Left renal cortex interstitium (tissue), 4 donors: ENCODE results near the gene CCDC92. TPM values are rescaled to one million over a fixed set of nuclear protein-coding genes. Genes with fewer than 3 reads are reported as not detected.
"Not testable (repeated sequence)": the region's sequence is repeated elsewhere in the genome, so short reads cannot be mapped to it uniquely, and the experiment has no call there.

ENCODE experiments used
- DNase-seq, 4 donors: peaks; one replicate each; pipeline ENCODE4 v3.0.0-alpha.2; 2013; ENCODE audit warnings: low read depth in 4 of 4, low spot score in 2 of 4, missing footprints in 1 of 4
- polyA plus RNA-seq, 4 donors: library from polyadenylated mRNA; unstranded; fragments of 120-200 nt; gene quantifications; one replicate each; pipeline ENCODE4 v1.2.1, GENCODE V29; 2013; ENCODE audit not compliant: insufficient read length in 4 of 4

Gene CCDC92
- polyA plus RNA-seq, 4 donors, result 40.8 to 58.6 (median 48.9) TPM

DNA sequence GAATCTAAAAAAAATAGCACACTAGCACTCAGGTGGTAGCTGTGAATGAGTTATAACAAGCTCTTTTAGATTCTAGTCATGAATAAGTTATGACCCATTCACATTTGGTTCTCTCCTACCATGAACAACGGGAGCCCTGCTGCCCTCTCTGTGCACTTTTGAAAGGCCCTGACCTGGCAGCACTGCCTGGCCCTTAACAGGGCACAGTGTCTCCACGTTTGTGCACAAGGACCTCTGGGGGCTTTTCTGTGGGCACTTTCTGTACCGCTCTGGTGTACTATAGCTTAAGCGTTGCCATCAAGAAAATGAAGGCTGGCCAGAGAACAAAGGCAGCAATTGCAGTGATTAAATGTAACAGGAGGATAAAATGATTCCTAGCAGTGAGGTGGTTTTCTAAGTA lies 21.2 kb downstream of the CCDC92 start:
- DNase-seq, result no peak

DNA sequence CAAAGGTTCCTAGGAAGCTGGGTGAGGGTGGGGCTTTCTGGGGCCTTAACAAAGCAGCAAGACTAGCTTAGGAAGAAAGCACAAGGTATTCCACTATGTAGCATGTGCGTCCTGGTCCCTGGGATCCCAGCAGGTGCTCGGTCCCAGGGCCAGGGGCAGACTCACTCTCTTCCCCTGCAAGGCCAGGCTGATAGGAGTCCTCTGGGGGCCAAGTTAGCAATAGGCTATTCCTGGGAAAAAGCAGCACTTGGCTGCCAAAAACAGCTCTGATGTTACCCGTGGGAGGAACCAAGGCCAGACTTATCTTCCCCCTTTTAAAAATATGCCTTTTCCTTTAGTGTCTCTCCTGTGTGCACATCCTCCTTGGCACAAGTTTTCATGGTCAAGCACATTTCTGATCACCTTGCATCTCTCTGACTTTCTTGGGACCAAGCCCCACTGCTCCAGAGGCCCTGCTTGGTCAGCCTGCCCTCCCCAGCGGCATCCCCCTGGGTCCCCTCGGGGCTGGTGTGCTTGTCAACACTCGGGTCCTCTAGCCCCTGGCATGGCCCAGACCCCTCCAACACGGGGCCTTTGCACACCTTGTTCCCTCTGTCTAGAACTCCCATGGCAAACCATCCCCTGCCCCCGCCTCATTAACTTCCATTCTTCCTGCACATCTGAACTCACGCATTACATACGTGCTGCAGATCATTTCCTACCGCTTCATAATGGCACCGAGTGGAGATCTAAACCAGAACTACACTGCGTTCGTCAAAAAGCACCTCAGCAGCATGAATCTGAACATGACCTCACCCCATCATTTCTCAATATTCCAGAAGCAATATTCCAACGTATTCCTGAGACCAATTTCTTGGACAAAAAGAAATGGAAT lies 21.9 kb downstream of the CCDC92 start:
- DNase-seq, result no peak

GRCh38 chr12:123949770-123950165 lies 22.9 kb downstream of the CCDC92 start:
- DNase-seq, result no peak

DNA sequence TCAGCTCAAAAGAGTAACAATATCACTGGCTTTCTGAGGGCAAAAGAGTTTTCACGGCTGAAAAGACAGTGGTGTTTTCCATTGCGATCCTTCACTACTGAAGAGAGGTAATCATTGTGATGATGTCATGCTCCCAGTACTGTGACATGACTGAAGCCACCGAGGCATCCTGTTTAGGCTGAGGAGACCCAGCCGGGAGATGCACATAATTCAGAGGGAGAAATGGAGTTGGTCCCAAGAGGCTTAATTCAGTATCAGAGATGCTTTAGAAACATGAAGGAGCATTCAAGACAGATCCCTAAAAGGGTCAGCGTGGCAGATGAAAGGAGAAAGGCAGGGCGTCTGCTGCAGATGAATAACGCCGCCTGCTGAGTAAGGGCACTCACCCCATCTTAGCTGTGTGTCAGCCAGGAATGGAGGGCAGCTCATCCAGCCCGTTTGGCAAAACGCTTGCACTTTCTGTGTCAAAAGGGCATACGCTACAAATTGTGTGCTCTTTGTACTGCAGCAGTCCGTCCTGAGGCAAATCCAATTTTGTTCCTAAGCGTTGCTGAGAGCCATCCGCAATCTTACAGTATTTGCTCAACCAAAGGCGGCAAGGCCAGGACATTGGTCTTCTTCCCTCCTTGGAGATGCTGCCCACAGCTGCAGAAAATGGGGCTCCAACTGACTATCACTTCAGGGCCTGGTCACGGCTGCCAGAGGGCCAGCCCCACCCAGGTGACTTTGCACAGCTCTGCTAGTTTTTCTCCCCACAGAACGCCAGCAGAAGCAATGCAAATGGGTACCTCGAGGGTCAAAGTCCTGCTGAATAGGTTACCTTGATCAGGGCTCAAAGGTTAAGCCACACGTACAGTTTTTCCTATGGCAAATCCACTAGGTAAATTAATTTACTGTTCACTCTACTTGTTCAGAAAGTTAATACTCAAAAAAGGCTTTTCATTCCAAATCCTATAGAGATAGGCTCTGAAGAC lies 23.5 kb downstream of the CCDC92 start:
- DNase-seq, result no peak

DNA sequence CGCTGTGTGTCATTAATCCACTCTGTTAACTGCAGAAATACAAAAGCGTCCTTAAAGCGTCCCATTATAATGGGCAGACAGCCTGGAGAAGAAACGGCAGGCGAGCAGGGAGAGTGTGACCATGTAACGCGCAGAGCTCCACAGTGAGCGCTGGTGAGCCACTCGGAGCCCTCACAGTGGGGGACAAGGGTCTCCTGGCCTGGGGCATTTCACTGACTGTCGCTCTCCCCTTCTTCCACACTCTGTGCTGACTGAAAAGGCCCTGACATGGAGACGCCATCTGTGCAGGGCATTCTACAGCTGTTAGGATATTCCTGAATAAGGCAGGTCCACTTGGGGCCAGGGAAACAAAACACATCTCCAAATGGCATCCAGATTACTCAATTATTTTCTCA lies 24.2 kb downstream of the CCDC92 start:
- DNase-seq, result no peak

- not testable (repeated sequence) for DNase-seq
Observed at GRCh38 chr12:123947531-123947930, 25.1 kb downstream of the CCDC92 start.

DNA sequence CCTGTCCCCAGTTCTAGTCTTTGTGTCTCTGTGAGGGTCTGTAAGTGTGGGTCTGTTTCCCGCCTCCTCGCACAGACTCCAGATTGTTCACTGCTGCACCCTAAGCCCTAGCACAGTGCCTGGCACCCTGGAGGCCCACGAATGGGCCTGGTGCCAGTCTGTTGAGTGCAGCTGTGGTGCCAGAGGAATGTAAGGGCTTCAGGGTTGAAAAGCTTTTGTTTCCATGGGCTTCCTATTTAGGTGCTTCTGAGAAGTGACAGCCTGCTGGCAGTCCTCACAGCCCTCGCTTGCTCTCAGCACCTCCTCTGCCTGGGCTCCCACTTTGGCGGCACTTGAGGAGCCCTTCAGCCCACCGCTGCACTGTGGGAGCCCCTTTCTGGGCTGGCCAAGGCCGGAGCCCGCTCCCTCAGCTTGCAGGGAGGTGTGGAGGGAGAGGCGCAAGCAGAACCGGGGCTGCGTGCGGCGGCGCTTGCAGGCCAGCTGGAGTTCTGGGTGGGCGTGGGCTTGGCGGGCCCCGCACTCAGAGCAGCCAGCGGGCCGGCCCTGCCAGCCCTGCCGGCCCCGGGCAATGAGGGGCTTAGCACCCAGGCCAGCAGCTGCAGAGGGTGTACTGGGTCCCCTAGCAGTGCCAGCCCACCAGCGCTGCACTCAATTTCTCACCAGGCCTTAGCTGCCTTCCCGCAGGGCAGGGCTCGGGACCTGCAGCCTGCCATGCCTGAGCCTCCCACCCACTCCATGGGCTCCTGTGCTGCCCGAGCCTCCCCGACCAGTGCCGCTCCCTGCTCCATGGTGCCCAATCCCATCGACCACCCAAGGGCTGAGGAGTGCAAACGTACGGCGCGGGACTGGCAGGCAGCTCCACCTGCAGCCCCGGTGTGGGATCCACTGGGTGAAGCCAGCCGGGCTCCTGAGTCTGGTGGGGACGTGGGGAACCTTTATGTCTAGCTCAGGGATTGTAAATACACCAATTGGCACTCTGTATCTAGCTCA lies 25.8 kb downstream of the CCDC92 start:
- DNase-seq, result not testable (repeated sequence)

DNA sequence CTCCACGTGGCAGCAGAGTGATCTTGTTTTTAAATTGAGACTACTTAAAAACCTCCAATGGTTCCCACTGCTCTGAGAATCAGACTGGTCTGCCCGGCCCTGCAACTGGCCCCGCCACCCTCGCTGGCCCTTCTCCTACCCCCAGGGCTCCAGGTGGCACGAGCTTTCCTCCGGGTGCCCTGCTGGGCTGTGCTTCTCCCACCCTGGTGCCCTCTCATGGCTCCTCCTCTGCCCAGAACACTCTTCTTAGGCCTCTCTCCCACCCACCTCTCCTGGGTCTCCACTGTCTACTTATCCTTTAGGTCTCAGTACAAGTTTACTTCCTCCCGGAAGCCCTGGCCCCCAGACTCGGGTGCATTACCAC lies 26.5 kb downstream of the CCDC92 start:
- DNase-seq, result no peak

DNA sequence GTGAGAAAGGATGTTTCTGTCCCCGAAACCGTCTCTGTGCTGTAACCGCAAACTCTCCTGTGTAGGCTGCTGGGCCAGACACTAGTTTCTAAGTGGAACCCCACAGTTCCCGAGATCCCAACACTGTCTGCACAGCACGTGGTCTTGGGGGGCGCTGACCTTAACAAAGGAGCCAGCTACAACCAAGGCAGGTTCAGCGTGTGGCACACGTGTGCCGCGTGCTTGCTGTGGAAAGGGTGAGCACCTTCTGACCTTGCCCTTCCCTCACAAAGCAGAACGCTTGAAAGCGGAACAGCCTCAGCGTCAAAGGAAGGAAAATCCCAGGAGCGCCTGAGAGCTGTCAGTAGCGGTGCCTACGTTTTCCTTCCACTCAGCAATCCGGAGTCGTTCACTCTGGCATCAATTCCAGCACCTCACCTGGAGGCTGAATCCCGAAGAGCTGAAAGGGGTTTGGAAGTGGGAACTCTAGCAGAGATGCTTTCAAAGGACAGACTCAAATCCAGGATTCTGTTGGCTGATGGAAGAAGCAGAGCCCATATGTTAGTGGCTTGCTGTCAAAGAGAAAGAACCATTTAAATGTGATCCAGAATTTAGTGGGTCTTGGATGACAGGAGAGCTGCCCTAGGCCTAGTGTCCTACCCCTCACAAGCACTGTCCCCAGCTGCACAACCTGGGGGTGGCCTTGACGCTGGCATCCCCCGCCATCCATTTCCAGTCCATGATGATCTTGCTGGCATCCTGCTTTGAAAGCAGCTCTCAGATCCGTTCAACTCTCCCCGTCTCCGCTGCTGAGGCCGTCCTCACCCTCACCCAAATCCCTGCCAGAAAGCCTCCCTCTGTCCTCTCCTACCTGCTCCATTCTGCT lies 27.1 kb downstream of the CCDC92 start:
- no peak for DNase-seq

- DNase-seq, result no peak
Observed at GRCh38 chr12:123944696-123945095, 27.9 kb downstream of the CCDC92 start.

DNA sequence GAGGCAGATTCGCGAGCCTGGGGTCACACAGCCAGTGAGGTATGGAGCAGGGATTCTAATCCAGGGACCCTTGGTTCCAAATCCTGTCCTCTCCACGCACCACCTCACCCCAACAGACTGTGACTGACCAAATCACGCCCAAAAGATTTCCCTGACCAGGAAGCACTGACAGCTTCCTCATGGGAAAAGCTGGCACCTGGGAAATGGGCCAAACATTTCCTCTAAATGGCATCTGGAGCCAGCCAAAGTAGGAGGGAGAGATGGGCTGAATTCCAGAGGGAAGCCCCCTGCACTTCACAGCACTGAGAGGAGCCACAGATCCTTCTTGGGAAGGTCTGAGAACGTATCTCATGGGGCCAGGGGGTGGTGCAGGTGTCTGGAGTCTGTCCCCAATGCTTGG lies 28.8 kb downstream of the CCDC92 start:
- DNase-seq, result no peak

- DNase-seq, result no peak
Observed at GRCh38 chr12:123942911-123943648, 29.6 kb downstream of the CCDC92 start.

GRCh38 chr12:123942238-123942653 lies 30.4 kb downstream of the CCDC92 start:
- no peak for DNase-seq

- DNase-seq, result no peak
Observed at GRCh38 chr12:123941624-123942237, 30.9 kb downstream of the CCDC92 start.

DNA sequence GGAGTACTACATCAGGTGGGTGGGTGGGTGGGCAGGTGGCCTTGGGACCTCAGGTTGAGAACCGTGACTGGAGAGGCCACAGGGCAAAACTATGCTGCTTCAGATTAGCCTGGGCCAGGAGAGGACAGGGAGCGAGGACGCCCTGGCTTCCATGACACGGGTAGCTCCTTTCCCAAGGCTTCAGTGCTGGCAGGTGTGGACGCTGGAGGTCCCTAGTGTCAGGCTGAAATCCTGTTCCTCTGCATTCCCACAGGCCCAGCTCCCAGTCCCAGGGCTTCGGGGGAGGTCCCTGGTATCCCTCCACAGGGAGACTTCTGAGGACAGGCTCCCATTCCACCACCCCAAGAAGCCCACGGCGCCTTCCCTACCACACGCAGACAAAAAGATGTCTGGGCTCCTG lies 31.6 kb downstream of the CCDC92 start:
- DNase-seq, result no peak

DNA sequence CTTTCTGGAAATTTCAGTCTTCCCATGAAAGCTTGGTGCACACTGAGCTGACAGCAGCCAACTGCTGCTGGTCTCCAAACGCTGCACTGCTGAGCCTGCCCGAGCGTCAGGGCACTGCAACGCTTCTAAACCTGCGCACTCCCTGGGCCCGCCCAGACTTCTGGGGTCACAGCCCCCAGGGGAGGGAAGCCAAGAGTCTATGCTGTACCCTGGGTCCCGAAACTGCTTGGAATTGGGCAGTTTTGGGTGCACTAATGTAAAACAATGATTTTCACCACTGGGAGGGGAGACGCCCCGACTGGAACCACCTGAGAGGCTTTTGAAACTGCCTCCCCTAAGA lies 32.0 kb downstream of the CCDC92 start:
- DNase-seq, result no peak

DNA sequence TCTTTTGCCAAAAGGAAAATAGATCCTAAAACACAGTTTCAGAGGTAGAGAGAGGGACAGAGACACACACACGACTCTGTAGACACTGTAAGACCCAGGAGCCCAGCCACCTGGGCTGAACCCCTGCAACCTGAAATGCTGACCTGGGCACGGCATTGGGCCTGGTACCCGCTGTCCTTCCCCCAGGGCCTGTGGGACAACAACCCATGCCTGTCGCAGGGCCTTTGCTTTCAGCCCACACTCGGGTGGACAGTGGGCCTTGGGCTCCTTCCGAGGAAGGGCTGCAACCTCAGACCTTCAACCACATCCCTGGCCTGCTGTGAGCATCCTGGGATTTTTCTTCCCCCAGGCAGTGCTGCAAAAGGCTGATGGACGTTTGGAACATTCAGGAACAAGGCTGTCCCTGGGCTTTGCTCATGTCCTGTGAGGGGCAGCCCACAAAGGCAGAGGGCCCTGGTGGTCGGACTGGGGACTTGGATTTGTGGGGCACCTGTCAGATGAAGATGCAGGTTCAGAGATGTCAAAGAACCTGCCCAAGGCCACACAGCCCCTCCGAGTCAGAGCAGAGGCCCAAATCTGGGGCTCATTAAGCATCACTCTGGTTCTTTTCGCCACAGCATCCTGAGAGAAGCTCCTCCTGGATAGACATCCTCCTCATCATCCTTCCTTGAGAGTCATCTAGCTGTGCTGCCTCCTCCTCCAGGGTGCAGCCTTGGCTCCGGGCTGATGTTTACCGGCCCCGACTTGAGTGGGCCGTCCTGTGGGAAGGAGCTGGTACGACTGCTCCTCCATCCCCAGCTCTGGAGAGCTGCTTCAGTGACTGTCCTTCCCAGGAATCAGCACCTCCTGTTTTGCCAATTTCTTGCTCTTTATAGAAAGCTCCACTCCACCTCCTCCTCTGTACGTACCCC lies 32.7 kb downstream of the CCDC92 start:
- no peak for DNase-seq
